Motor neuron (in vitro differentiated cells): Measurements from ENCODE around the gene XRN2. TPM values are rescaled to one million over a fixed set of nuclear protein-coding genes. Genes with fewer than 3 reads are reported as not detected.
A peak's percentile ranks its signal among the peaks of the same experiment; 100 is the strongest.

Experiments used
- ATAC-seq, 8 experiments: fragments of 200-7000 bp; cut with Tn5 transposase; replicated peaks in 6 of 8; 2 replicates each; pipeline ENCODE4 v1.8.0; 2021; ENCODE audit warnings: mild to moderate bottlenecking in 8 of 8, moderate library complexity in 8 of 8
- H3K27ac ChIP-seq, 2 donors: fragments of 250-450 bp; sonication (Bioruptor Pico); 2 replicates each; pipeline ENCODE4 v1.9.0; 2021; ENCODE audit warnings: antibody characterized with exemption in 2 of 2, mild to moderate bottlenecking in 2 of 2, moderate library complexity in 1 of 2
- H3K4me1 ChIP-seq, 2 donors: fragments of 250-450 bp; sonication (Bioruptor Pico); replicated peaks in 1 of 2; 2 replicates each; pipeline ENCODE4 v1.6.1; 2021; ENCODE audit warnings: antibody characterized with exemption in 2 of 2, mild to moderate bottlenecking in 2 of 2, moderate library complexity in 1 of 2
- H3K4me3 ChIP-seq, 5 donors: fragments of 250-450 bp; sonication (Bioruptor Pico); 2 replicates each; pipeline ENCODE4 v1.9.0; 2021; ENCODE audit warnings: antibody characterized with exemption in 5 of 5, mild to moderate bottlenecking in 5 of 5, moderate library complexity in 4 of 5
- WGBS, 10 experiments: fragments of 450-650 bp; shearing (Covaris generic); methylation state at CpG; one replicate each; pipeline ENCODE4 v1.0.0; 2022; 5-methylcytosine and 5-hydroxymethylcytosine counted together
- in situ Hi-C, 9 experiments: fragments of 400-800 bp; cut with MboI; loops; one replicate each; pipeline ENCODE4 v1.15.0; 2021; ENCODE audit warnings: low sequenced_read_pairs in 9 of 9, low pct_unique_long_range_greater_than_20kb in 2 of 9; ENCODE audit not compliant: unreplicated experiment in 9 of 9
- total RNA-seq, 8 experiments: library from RNA; unstranded; fragments of 300-600 nt; gene quantifications; 2 replicates each; pipeline versions ENCODE4 v1.2.3 to v1.2.4, GENCODE V29; 2022

XRN2 gene
- total RNA-seq, 8 experiments from 2014 or later, result 43.4 to 102 (median 71.2) TPM

- ATAC-seq, result peak in 1 of 8 experiments; percentile 16
- in situ Hi-C loops, result no loop called here
- WGBS, 10 experiments, result 27 to 100% (median 100%) methylated on average over 1 to 2 of the region's 2 CpGs; no CpG with 5 or more reads in 3 of the 10 experiments
- no peak overlapping the region for H3K4me3 ChIP-seq
- H3K4me1 ChIP-seq, result peaks cover 4 to 13% of the 10 kb centered on the region in 2 donors
- H3K27ac ChIP-seq, result no peak overlapping the region
These were observed 130.3 kb downstream of the XRN2 start for GRCh38 chr20:21433329-21433890.

- ATAC-seq, result peak in 7 of 8 experiments; percentile 62 to 93 (median 85)
- in situ Hi-C loops, result no loop called here
- 0 to 8% (median 0%) methylated on average over 1 to 2 of the region's 3 CpGs; no CpG with 5 or more reads in 6 of the 10 experiments for WGBS, 10 experiments
- Histone ChIP-seq H3K4me3 (no peak overlapping the region), H3K27ac (peak overlapping the region in 1 of 2 donors; percentile 63), H3K4me1 (peaks cover 4 to 13% of the 10 kb centered on the region in 2 donors)
These were observed 132.4 kb downstream of the XRN2 start for GRCh38 chr20:21435576-21435975.

DNA sequence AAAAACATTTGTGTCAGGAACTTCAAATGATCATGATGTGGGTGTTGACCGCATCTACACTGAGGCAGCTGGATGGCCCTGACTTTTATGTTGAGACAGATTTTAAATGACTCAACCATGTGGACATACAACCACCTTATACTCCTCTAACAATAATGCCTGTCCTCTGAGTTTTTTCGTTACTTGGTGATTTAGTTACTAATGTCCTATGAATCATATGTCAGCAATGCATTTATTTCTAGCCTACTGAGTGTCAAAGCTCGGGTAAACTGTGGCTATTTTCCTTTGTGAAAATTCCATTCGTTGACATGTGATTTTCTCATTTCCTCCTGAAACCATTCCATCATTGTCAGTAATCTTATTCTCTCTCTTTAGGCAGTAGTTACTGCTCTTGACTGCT, 133.1 kb downstream of the XRN2 start:
- Histone ChIP-seq H3K27ac (peak overlapping the region in 1 of 2 donors; percentile 63), H3K4me3 (no peak overlapping the region), H3K4me1 (peaks cover 4 to 13% of the 10 kb centered on the region in 2 donors)
- WGBS, 10 experiments, result 0 to 71% (median 17%) methylated on average over 1 to 4 of the region's 4 CpGs; no CpG with 5 or more reads in 1 of the 10 experiments
- peak in 7 of 8 experiments; percentile 56 to 88 (median 68) for ATAC-seq
- in situ Hi-C loops, result no loop called here

DNA sequence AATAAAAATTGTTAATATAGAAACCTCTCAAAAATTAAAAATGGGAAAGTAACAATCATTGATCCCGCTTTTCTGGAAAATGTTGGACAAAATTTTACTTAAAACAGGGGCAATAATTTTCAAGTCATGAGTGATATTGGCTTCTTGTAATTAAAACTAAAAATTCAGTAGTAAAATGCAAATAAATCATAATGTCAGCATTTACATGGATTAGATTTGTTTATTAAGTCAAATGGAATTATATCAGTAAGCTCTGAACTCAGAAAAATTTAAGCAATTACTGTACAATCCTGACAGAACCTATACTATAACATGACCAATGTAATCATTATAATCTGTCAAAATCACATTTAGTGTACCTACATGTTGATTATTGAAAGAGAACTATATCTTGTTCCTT, 134.1 kb downstream of the XRN2 start:
- in situ Hi-C loops, result no loop called here

DNA sequence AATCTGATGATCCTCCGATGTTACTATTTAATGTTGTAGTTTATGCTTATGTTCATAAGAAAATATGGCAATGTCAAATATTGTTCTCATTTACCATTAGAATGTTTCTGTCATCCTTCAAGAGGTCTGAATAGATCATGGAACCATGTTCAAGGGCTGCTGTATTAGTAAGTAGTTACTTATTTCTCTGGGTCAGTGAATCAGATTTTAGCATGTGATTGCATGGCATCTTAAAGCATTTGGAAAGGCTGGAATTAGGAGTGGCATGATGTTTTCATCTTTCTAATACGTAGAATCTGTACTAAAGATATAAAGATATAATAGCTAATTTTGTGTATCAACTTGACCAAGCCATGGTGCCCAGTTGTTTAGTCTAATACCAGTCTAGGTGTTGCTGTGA, 134.7 kb downstream of the XRN2 start:
- no peak overlapping the region for H3K4me3 ChIP-seq
- in situ Hi-C loops, result no loop called here
- peaks cover 4 to 13% of the 10 kb centered on the region in 2 donors for H3K4me1 ChIP-seq
- no peak overlapping the region for H3K27ac ChIP-seq
- WGBS, 10 experiments, result 17 to 100% (median 87%) methylated on average over 1 to 2 of the region's 2 CpGs; no CpG with 5 or more reads in 2 of the 10 experiments
- no peak for ATAC-seq

More for the DNA sequence above, 134.1 kb downstream of the XRN2 start:
- H3K4me1 ChIP-seq, result peaks cover 4 to 13% of the 10 kb centered on the region in 2 donors
- H3K4me3 ChIP-seq, result no peak overlapping the region
- no peak overlapping the region for H3K27ac ChIP-seq
- 10 to 100% (median 90%) methylated on average over 1 of the region's 1 CpG; no CpG with 5 or more reads in 2 of the 10 experiments for WGBS, 10 experiments
- ATAC-seq, result no peak

Other genes starting within 250 kb of the XRN2 start
- 1 to 10 TPM in 1 of 8 experiments, under 1 TPM in 4, not detected in 3; 0.16 to 1.5 (median 0.47) TPM for gene LINC00237, start 197.0 kb upstream of the XRN2 start, total RNA-seq
- gene KIZ, start 177.2 kb upstream of the XRN2 start, total RNA-seq, result 10 to 100 TPM; 12.6 to 31.2 (median 25.3) TPM
- gene NKX2-4, start 94.2 kb downstream of the XRN2 start, total RNA-seq, result under 1 TPM in 1 of 8 experiments, not detected in 7; 0.19 TPM
- gene NKX2-2, start 210.7 kb downstream of the XRN2 start, total RNA-seq, result 1 to 10 TPM in 1 of 8 experiments, under 1 TPM in 4, not detected in 3; 0.05 to 3.8 (median 0.15) TPM